ENCODE measurements around the gene KLK2. TPM values are rescaled to one million over a fixed set of nuclear protein-coding genes. Genes with fewer than 3 reads are reported as not detected.

KLK2 gene
- total RNA-seq, 1 donor from 2014 or later: not detected

GRCh38 chr19:50906217-50906616 is 33.0 kb downstream of the KLK2 start:
- no peaks in the 10 kb centered on the region for H3K36me3 ChIP-seq
- H3K27ac ChIP-seq: no peak overlapping the region
- no peaks in the 10 kb centered on the region for H3K4me1 ChIP-seq
- no peak overlapping the region for H3K4me3 ChIP-seq
- H3K27me3 ChIP-seq: peaks cover 52% of the 10 kb centered on the region
- peak; percentile 28 for TF ChIP-seq CTCF (IDR thresholded peaks at IDR 0.05)
- DNase-seq (no peak), ATAC-seq (peak; percentile 66)
- no peaks in the 10 kb centered on the region for H3K9me3 ChIP-seq
- intact Hi-C loops (cut with DNase I): no loop called here

GRCh38 chr19:50908336-50908735 is 35.1 kb downstream of the KLK2 start:
- no peak for ATAC-seq
- Histone ChIP-seq H3K27ac (no peak overlapping the region), H3K9me3 (no peaks in the 10 kb centered on the region), H3K36me3 (no peaks in the 10 kb centered on the region), H3K27me3 (peaks cover 62% of the 10 kb centered on the region), H3K4me1 (no peaks in the 10 kb centered on the region), H3K4me3 (no peak overlapping the region)
- no peak for DNase-seq
- no peak for TF ChIP-seq CTCF (IDR thresholded peaks at IDR 0.05)
- intact Hi-C loops (cut with DNase I): no loop called here

GRCh38 chr19:50909240-50910070 is 36.2 kb downstream of the KLK2 start:
- peak; percentile 77 for ATAC-seq
- intact Hi-C loops (cut with DNase I): no loop called here
- H3K27ac ChIP-seq: no peak overlapping the region
- TF ChIP-seq CTCF (IDR thresholded peaks at IDR 0.05): no peak
- DNase-seq: no peak
- H3K9me3 ChIP-seq: no peaks in the 10 kb centered on the region
- H3K27me3 ChIP-seq: peaks cover 62% of the 10 kb centered on the region
- H3K4me3 ChIP-seq: no peak overlapping the region
- H3K4me1 ChIP-seq: no peaks in the 10 kb centered on the region
- no peaks in the 10 kb centered on the region for H3K36me3 ChIP-seq

GRCh38 chr19:50910722-50911121 is 37.5 kb downstream of the KLK2 start:
- TF ChIP-seq CTCF (IDR thresholded peaks at IDR 0.05): no peak
- H3K36me3 ChIP-seq: no peaks in the 10 kb centered on the region
- no peaks in the 10 kb centered on the region for H3K9me3 ChIP-seq
- DNase-seq (no peak), ATAC-seq (no peak)
- no peaks in the 10 kb centered on the region for H3K4me1 ChIP-seq
- H3K4me3 ChIP-seq: no peak overlapping the region
- H3K27me3 ChIP-seq: peaks cover 64% of the 10 kb centered on the region
- intact Hi-C loops (cut with DNase I): no loop called here
- H3K27ac ChIP-seq: no peak overlapping the region

GRCh38 chr19:50911206-50912101 is 38.2 kb downstream of the KLK2 start, which contains the start of gene KLK4:
TSS of gene KLK4 (minus strand) at chr19:50911395. CDS start at chr19:50910738, 657 bp downstream.
- DNase-seq: no peak
- H3K27ac ChIP-seq: no peak within 1 kb of the TSS
- no peaks in the 10 kb centered on the region for H3K36me3 ChIP-seq
- TF ChIP-seq CTCF (IDR thresholded peaks at IDR 0.05): no peak
- no peak within 1 kb of the TSS for H3K4me3 ChIP-seq
- no peak for ATAC-seq
- peaks cover 65% of the 10 kb centered on the region for H3K27me3 ChIP-seq
- intact Hi-C loops (cut with DNase I): no loop called here
- H3K9me3 ChIP-seq: no peaks in the 10 kb centered on the region
- no peaks in the 10 kb centered on the region for H3K4me1 ChIP-seq
